ENCODE measurements around the gene APH1A. TPM values are rescaled to one million over a fixed set of nuclear protein-coding genes. Genes with fewer than 3 reads are reported as not detected.

APH1A gene
- total RNA-seq, 4 donors from 2014 or later, result 90.1 to 101 (median 95.2) TPM

DNA sequence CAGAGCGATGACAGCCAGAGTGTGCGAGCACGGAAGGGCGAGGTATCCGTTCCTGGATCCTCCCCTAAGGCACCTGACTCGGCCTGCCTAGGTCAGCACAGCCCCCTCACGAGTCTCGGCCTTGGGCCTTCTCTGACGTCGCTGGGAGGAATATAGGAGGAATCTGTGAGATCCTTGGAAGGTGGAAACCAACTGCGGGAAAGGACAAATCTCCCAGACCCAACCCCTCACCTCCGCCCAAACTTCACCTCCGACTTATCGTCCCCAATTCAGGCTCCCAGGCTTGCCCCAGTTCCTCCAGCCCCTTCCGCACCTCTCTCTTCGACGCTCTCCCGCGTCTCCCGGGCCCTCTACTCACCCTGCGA is 494 bp downstream of the APH1A start:
- TF ChIP-seq, protein P1, sequence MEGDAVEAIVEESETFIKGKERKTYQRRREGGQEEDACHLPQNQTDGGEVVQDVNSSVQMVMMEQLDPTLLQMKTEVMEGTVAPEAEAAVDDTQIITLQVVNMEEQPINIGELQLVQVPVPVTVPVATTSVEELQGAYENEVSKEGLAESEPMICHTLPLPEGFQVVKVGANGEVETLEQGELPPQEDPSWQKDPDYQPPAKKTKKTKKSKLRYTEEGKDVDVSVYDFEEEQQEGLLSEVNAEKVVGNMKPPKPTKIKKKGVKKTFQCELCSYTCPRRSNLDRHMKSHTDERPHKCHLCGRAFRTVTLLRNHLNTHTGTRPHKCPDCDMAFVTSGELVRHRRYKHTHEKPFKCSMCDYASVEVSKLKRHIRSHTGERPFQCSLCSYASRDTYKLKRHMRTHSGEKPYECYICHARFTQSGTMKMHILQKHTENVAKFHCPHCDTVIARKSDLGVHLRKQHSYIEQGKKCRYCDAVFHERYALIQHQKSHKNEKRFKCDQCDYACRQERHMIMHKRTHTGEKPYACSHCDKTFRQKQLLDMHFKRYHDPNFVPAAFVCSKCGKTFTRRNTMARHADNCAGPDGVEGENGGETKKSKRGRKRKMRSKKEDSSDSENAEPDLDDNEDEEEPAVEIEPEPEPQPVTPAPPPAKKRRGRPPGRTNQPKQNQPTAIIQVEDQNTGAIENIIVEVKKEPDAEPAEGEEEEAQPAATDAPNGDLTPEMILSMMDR (IDR thresholded peaks at IDR 0.05), result no peak
- DNase-seq (ENCODE audit: low spot score), result no peak
- peak; percentile 67 for ATAC-seq (ENCODE audit: low FRiP score)

DNA sequence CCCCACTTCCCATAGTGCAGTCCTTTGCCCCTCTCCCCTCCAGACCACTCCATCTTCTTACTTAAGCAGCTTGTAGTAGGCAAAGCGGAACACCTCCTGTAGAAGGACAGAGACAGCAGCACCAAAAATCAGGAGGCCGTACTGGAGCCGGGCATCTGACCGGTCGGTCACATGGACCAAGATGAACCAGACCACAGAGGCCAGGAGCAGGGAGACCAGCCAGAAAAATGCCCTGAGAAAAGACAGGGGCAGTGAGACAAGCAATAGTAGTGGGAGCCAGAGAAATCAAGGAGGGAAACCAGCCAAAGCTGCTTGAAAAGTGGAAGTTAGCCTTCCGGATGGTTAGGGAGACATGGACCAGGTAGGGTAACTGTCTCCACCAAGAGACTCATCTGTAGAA is 920 bp downstream of the APH1A start:
- DNase-seq (ENCODE audit: low spot score) (no peak), ATAC-seq (ENCODE audit: low FRiP score) (no peak)
- TF ChIP-seq, protein P1 (IDR thresholded peaks at IDR 0.05), result no peak

DNA sequence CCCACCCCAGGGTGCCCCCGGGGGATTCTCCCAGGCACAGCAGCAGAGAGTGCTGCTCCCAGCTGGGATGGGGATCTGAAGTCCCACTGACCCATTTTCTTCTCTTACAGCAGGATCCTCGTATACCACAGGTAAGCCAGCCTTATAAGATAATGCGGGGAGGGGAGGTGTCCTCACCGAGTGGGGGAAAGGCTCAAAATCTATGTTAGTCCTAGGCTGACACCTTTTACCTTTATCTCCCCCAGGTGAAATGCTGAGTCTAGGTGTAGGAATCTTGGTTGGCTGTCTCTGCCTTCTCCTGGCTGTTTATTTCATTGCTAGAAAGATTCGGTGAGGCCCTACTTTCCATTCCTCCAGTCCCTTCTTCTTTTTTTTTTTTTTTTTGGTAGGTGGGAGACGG is 5.3 kb downstream of the APH1A start:
- DNase-seq (ENCODE audit: low spot score), result no peak
- TF ChIP-seq, protein P1 (IDR thresholded peaks at IDR 0.05), result no peak
- ATAC-seq (ENCODE audit: low FRiP score), result no peak

DNA sequence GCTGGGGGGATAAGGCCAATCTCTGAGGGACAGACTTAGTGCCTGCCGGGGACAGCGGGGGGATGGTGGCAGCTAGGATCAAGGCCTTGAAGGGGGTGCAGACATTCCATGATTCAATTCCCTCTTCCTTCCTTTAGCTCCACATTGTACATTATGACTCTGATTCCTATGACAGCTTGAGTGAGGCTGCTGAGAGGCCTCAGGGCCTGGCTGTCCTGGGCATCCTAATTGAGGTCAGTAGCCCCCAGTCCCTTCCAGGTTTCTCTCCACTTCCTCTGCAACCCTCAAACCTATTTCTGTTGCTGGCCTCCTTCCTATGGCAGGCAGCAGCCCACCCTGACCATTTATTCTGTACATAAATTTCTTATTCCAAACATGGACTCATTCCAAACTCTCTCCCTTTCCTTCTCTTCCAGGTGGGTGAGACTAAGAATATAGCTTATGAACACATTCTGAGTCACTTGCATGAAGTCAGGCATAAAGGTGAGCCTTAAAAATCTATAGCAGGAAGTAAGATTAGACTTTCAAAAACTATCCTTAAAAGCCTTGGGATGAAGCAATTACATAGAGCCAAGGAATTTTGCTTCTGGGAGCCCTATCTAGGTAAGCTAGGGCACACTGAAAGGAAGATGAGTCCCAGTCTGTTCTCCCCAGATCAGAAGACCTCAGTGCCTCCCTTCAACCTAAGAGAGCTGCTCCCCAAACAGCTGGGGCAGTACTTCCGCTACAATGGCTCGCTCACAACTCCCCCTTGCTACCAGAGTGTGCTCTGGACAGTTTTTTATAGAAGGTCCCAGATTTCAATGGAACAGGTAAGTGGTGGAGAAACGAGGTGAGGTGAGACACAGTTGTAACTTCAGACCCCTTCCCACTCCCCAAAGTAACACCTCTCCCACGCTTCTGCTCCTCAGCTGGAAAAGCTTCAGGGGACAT is 6.2 kb downstream of the APH1A start:
- DNase-seq (ENCODE audit: low spot score), result no peak
- TF ChIP-seq, protein P1 (IDR thresholded peaks at IDR 0.05), result no peak
- ATAC-seq (ENCODE audit: low FRiP score), result no peak

DNA sequence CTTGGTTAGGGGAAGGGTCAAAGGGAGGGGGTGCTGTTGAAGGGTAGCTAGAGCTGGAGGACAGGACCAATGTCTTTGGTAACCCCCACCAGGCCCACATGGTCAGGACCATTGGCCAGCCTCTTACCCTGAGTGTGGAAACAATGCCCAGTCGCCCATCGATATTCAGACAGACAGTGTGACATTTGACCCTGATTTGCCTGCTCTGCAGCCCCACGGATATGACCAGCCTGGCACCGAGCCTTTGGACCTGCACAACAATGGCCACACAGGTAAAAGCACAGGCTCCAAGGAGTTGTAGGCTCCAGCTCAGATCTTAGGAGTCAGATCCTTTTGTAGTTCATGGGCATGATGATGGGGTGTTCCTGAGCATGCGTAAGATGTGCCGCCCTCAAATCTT is 7.4 kb downstream of the APH1A start:
- DNase-seq (ENCODE audit: low spot score) (no peak), ATAC-seq (ENCODE audit: low FRiP score) (no peak)
- TF ChIP-seq, protein P1 (IDR thresholded peaks at IDR 0.05), result no peak

GRCh38 chr1:150259758-150260669 is 8.8 kb downstream of the APH1A start:
- ATAC-seq (ENCODE audit: low FRiP score) (peak; percentile 80), DNase-seq (ENCODE audit: low spot score) (no peak)
- TF ChIP-seq, protein P1 (IDR thresholded peaks at IDR 0.05), result no peak

All from omental fat pad (tissue), 4 donors.